PC-9 (cell line): ENCODE results near the gene PCNP. TPM values are rescaled to one million over a fixed set of nuclear protein-coding genes. Genes with fewer than 3 reads are reported as not detected.
"Not testable (repeated sequence)": the region's sequence is repeated elsewhere in the genome, so short reads cannot be mapped to it uniquely, and the experiment has no call there.

Experiments used
- BruUV-seq: library from RNA; stranded (reverse); fragments of 400-500 nt; replicated peaks from 2 replicates; lab custom pipeline; 2021; lab: Mats Ljungman, UMichigan
- CTCF ChIA-PET: fragments of 300-600 bp; sonication (Branson Sonifier 250); formaldehyde crosslinking; loops from one replicate; lab custom pipeline; 2022; ENCODE audit warnings: antibody characterized with exemption; lab: Charles Lee
- POLR2A ChIA-PET: fragments of 300-600 bp; sonication (Branson Sonifier 250); formaldehyde crosslinking; loops from one replicate; lab custom pipeline; 2022; ENCODE audit warnings: antibody characterized with exemption; ENCODE audit not compliant: unreplicated experiment; lab: Charles Lee
- DNase-seq, 2 experiments: peaks; one replicate each; pipeline versions ENCODE4 v3.0.0 to v3.0.0-alpha.2; 2015 to 2022; ENCODE audit warnings: mixed read lengths in 1 of 2
- H2AFZ ChIP-seq: fragments of 200-600 bp; sonication (generic); 2 replicates; pipeline ENCODE4 v1.8.1; 2017; ENCODE audit warnings: antibody characterized with exemption
- H3F3A ChIP-seq: fragments of 200-600 bp; sonication (generic); 2 replicates; pipeline ENCODE4 v1.8.1; 2017; ENCODE audit warnings: antibody characterized with exemption, mild to moderate bottlenecking, low read depth; ENCODE audit not compliant: insufficient read depth
- H3K27ac ChIP-seq: fragments of 200-600 bp; sonication (generic); 2 replicates; pipeline ENCODE4 v1.6.1; 2016; ENCODE audit warnings: mixed run types
- H3K27me3 ChIP-seq: fragments of 200-600 bp; sonication (generic); 2 replicates; pipeline ENCODE4 v1.6.1; 2016; ENCODE audit warnings: low read depth, mixed run types; ENCODE audit not compliant: insufficient read depth
- H3K36me3 ChIP-seq: fragments of 200-600 bp; sonication (generic); 2 replicates; pipeline ENCODE4 v1.6.1; 2016; ENCODE audit warnings: low read depth, mixed run types
- H3K4me1 ChIP-seq: fragments of 200-600 bp; sonication (generic); replicated peaks from 2 replicates; pipeline ENCODE4 v1.6.1; 2016; ENCODE audit warnings: mixed run types; ENCODE audit not compliant: insufficient read depth
- H3K4me2 ChIP-seq: fragments of 200-600 bp; sonication (generic); 2 replicates; pipeline ENCODE4 v1.6.1; 2017; ENCODE audit warnings: mixed run types
- H3K4me3 ChIP-seq: fragments of 200-600 bp; sonication (generic); 2 replicates; pipeline ENCODE4 v1.6.1; 2016; ENCODE audit warnings: mixed run types
- H3K79me2 ChIP-seq: fragments of 200-600 bp; sonication (generic); 2 replicates; pipeline ENCODE4 v1.6.1; 2017; ENCODE audit warnings: low read depth, mixed run types
- H3K9me2 ChIP-seq: fragments of 200-600 bp; sonication (generic); 2 replicates; pipeline ENCODE4 v1.8.1; 2017; ENCODE audit warnings: mild to moderate bottlenecking; ENCODE audit not compliant: insufficient read depth
- H3K9me3 ChIP-seq: fragments of 200-600 bp; sonication (generic); 2 replicates; pipeline ENCODE4 v1.8.1; 2016; ENCODE audit warnings: low read depth; ENCODE audit not compliant: insufficient read depth
- H4K20me1 ChIP-seq: fragments of 200-600 bp; sonication (generic); 2 replicates; pipeline ENCODE4 v1.8.1; 2017; ENCODE audit not compliant: insufficient read depth
- EZH2 ChIP-seq: fragments of 200-600 bp; sonication (generic); IDR thresholded peaks from 2 replicates; pipeline ENCODE4 v1.8.0; 2017; ENCODE audit warnings: antibody characterized with exemption, low read depth
- intact Hi-C: fragments of 100-400 bp; cut with micrococcal nuclease; formaldehyde crosslinking; loops from one replicate; pipeline ENCODE4 v1.10.0; 2022; ENCODE audit not compliant: unreplicated experiment
- total RNA-seq: library from RNA; stranded (reverse); gene quantifications from 2 replicates; pipeline ENCODE4 v1.2.3, GENCODE V29; 2021
- TF ChIP-seq, protein P1 (sequence below): fragments of 200-600 bp; sonication (generic); conservative IDR thresholded peaks from 2 replicates; pipeline ENCODE4 v1.6.1; 2017; ENCODE audit warnings: mixed run types, antibody characterized with exemption, mild to moderate bottlenecking, moderate library complexity

PCNP gene
- total RNA-seq, 1 experiment from 2014 or later: 223 TPM

DNA sequence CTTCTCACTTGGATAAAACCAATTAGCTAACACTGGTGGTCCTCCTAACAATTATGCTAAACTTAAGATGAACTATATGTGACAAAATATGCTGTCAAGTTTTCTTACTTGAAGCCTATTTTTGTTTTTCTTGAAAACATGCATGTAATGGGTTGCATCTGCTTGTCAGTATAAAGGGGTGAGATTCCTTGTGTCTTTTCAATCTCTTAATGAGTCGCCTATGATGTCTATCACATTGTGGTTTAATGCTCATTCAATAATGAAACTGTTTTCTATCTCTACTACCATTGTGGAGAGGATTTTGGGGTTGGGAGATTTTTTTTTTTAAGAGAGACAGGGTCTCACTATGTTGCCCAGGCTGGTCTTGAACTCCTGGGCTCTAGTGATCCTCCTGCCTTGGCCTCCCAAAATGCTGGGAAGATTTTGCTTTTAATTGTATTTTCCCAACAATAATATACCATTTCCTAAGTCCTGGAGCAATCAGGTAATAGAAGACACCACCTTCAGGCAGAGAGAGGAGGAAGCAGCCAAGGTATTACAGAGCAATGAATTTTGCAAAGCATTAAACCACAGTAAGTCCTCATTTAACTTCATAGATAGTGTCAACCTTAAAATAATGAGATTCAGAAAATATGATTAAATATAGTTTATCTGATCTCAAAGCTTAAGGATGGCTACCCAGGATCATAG lies 29.7 kb upstream of the PCNP start:
- H3F3A ChIP-seq: no peaks in the 10 kb centered on the region
- DNase-seq: no peak
- ChIA-PET CTCF (interaction anchor here (0.6 kb wide), 1 partner anchor 227 kb away, joined by 4 read pairs; no protein-coding TSS in a partner anchor), POLR2A (no interaction called here)
- TF ChIP-seq EZH2: no peak
- TF ChIP-seq, protein P1, sequence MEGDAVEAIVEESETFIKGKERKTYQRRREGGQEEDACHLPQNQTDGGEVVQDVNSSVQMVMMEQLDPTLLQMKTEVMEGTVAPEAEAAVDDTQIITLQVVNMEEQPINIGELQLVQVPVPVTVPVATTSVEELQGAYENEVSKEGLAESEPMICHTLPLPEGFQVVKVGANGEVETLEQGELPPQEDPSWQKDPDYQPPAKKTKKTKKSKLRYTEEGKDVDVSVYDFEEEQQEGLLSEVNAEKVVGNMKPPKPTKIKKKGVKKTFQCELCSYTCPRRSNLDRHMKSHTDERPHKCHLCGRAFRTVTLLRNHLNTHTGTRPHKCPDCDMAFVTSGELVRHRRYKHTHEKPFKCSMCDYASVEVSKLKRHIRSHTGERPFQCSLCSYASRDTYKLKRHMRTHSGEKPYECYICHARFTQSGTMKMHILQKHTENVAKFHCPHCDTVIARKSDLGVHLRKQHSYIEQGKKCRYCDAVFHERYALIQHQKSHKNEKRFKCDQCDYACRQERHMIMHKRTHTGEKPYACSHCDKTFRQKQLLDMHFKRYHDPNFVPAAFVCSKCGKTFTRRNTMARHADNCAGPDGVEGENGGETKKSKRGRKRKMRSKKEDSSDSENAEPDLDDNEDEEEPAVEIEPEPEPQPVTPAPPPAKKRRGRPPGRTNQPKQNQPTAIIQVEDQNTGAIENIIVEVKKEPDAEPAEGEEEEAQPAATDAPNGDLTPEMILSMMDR: peak; percentile 55; the same call in 1 of the 2 replicates
- no peaks in the 10 kb centered on the region for H3K36me3 ChIP-seq
- H3K9me2 ChIP-seq: no peaks in the 10 kb centered on the region
- H3K4me3 ChIP-seq: no peak overlapping the region
- no peaks in the 10 kb centered on the region for H3K9me3 ChIP-seq
- no peaks in the 10 kb centered on the region for H4K20me1 ChIP-seq
- peaks cover 18% of the 10 kb centered on the region; the same call in 1 of the 2 replicates for H3K27me3 ChIP-seq
- intact Hi-C loops: no loop called here
- H3K79me2 ChIP-seq: no peaks in the 10 kb centered on the region
- H3K4me1 ChIP-seq: no peaks in the 10 kb centered on the region
- H3K4me2 ChIP-seq: no peak overlapping the region
- no TSS peak for BruUV-seq
- no peak overlapping the region for H3K27ac ChIP-seq
- no peak overlapping the region for H2AFZ ChIP-seq

DNA sequence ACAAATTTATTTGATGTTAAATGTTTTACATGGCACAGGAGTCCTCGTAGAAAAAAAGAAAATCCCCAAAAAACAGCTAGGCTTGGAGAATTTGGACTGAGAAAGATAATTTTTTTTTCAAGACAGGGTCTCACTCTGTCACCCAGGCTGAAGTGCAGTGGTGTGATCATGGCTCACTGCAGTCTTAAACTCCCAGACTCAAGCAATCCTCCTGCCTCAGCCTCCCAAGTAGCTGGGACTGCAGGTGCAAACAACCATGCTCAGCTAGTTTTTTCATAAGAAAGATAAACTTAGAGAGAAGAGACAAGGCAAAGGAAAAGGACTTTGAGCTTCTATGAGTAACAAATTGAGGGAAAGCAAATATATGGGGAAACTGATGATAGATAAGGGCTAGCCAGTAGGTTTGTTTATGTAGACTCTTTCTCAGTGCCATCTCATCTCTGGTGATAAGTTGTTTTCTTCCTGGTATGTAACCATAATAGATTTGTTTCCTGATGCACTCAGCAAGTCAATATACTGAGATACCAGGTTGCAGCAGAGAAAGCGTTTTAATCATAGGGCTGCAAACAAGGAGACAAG lies 25.4 kb upstream of the PCNP start:
- H3K9me3 ChIP-seq: no peaks in the 10 kb centered on the region
- no peaks in the 10 kb centered on the region for H3K9me2 ChIP-seq
- no peaks in the 10 kb centered on the region for H3F3A ChIP-seq
- no peak for DNase-seq
- H3K4me1 ChIP-seq: no peaks in the 10 kb centered on the region
- H3K36me3 ChIP-seq: no peaks in the 10 kb centered on the region
- no peak overlapping the region for H3K27ac ChIP-seq
- intact Hi-C loops: no loop called here
- no peak overlapping the region for H3K4me2 ChIP-seq
- H2AFZ ChIP-seq: no peak overlapping the region
- H4K20me1 ChIP-seq: no peaks in the 10 kb centered on the region
- CTCF ChIA-PET: no interaction called here
- TF ChIP-seq, protein P1: no peak
- TF ChIP-seq EZH2: no peak
- no peak overlapping the region for H3K4me3 ChIP-seq
- H3K27me3 ChIP-seq: no peaks in the 10 kb centered on the region
- BruUV-seq: no TSS peak
- H3K79me2 ChIP-seq: no peaks in the 10 kb centered on the region
- POLR2A ChIA-PET: no interaction called here

DNA sequence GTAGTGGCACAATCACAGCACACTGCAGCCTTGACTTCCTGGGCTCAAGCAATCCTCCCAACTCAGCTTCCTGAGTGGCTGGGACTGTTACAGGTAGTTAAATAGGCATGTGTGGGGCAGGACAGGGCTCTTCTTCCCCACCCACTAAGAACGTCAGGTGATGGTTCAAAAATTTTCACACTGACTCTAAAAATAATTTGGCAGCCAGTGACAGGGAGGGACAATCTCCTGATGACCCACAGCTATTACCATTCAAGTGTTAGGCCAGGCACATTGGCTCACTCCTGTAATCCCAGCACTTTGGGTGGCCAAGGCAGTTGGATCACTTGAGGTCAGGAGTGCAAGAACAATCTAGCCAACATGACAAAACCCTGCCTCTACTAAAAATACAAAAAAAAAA lies 24.5 kb upstream of the PCNP start:
- Histone ChIP-seq H3K36me3 (no peaks in the 10 kb centered on the region), H3K4me2 (no peak overlapping the region), H3K9me3 (no peaks in the 10 kb centered on the region), H3K4me3 (no peak overlapping the region), H3K27ac (no peak overlapping the region), H3K4me1 (no peaks in the 10 kb centered on the region), H3K27me3 (no peaks in the 10 kb centered on the region), H2AFZ (no peak overlapping the region), H4K20me1 (no peaks in the 10 kb centered on the region), H3F3A (no peaks in the 10 kb centered on the region), H3K9me2 (no peaks in the 10 kb centered on the region), H3K79me2 (no peaks in the 10 kb centered on the region)
- no TSS peak for BruUV-seq
- CTCF ChIA-PET: no interaction called here
- POLR2A ChIA-PET: no interaction called here
- intact Hi-C loops: no loop called here
- TF ChIP-seq, protein P1: no peak
- TF ChIP-seq EZH2: no peak
- DNase-seq: peak in 1 of 2 experiments; percentile 12

DNA sequence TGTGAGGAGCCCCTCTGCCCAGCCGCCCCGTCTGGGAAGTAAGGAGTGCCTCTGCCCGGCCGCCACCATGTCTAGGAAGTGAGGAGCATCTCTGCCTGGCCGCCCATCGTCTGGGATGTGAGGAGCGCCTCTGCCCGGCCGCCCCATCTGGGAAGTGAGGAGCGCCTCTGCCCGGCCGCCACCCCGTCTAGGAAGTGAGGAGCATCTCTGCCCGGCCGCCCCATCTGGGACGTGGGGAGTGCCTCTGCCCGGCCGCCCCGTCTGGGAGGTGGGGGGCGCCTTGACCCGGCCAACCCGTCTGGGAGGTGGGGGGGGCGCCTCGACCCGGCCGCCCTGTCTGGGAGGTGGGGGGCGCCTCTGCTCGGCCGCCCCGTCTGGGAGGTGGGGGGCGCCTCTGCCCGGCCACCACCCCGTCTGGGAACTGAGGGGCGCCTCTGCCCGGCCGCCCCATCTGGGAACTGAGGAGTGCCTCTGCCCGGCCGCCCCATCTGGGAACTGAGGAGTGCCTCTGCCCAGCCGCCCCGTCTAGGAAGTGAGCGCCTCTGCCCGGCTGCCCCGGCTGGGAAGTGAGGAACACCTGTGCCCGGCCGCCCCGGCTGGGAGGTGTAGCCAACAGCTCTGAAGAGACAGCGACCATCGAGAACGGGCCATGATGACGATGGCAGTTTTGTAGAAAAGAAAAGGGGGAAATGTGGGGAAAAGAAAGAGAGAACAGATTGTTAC lies 22.5 kb upstream of the PCNP start:
- DNase-seq, H3K4me3 ChIP-seq, H3K27ac ChIP-seq, H3K79me2 ChIP-seq, H3K4me2 ChIP-seq, H3K9me3 ChIP-seq, H3K9me2 ChIP-seq, POLR2A ChIA-PET, H3K4me1 ChIP-seq, intact Hi-C loops, H4K20me1 ChIP-seq, H3K27me3 ChIP-seq, CTCF ChIA-PET, H3F3A ChIP-seq, H2AFZ ChIP-seq, H3K36me3 ChIP-seq, BruUV-seq: not testable (repeated sequence)

DNA sequence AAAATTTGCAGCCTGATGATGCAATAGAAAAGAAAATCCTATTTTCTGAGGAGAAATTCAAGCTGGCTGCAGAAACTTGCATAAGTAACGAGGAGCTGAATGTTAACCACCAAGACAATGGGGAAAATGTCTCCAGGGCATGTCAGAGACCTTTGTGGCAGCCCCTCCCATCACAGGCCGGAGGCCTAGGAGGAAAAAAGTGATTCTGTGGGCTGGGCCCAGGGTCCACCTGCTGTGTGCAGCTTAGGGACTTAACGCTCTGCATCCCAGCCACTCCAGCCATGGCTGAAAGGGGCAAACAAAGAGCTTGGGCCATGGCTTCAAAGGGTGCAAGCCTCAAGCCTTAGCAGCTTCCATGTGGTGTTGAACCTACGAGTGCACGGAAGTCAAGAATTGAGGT lies 20.6 kb upstream of the PCNP start:
- BruUV-seq, H3K4me2 ChIP-seq, POLR2A ChIA-PET: not testable (repeated sequence)

More for the DNA sequence above, 20.6 kb upstream of the PCNP start:
- H3K9me3 ChIP-seq, H3K9me2 ChIP-seq, H2AFZ ChIP-seq, H3K79me2 ChIP-seq, H3F3A ChIP-seq, H3K4me3 ChIP-seq, intact Hi-C loops, H3K27ac ChIP-seq, H4K20me1 ChIP-seq, H3K4me1 ChIP-seq, CTCF ChIA-PET, DNase-seq, H3K36me3 ChIP-seq: not testable (repeated sequence)
- H3K27me3 ChIP-seq: peaks cover 12% of the 10 kb centered on the region; the same call in 1 of the 2 replicates
